Endothelial cell (in vitro differentiated cells): ENCODE results near the gene SLC35F4. TPM values are rescaled to one million over a fixed set of nuclear protein-coding genes. Genes with fewer than 3 reads are reported as not detected.

Source experiments
- DNase-seq: peaks from one replicate; pipeline ENCODE4 v3.0.0; 2021; ENCODE audit warnings: low spot score
- H3K27ac Mint-ChIP-seq: one replicate; pipeline ENCODE4 v1.8.0; 2021; ENCODE audit warnings: mixed read lengths, inconsistent platforms; ENCODE audit not compliant: unreplicated experiment
- H3K27me3 Mint-ChIP-seq: one replicate; pipeline ENCODE4 v1.8.0; 2021; ENCODE audit warnings: mild to moderate bottlenecking, moderate library complexity, mixed read lengths, inconsistent platforms; ENCODE audit not compliant: unreplicated experiment
- H3K36me3 Mint-ChIP-seq: one replicate; pipeline ENCODE4 v1.8.0; 2021; ENCODE audit warnings: mild to moderate bottlenecking, low read depth, mixed read lengths, inconsistent platforms; ENCODE audit not compliant: unreplicated experiment
- H3K4me1 Mint-ChIP-seq: one replicate; pipeline ENCODE4 v1.8.0; 2021; ENCODE audit warnings: mild to moderate bottlenecking, mixed read lengths, inconsistent platforms; ENCODE audit not compliant: unreplicated experiment
- H3K4me3 Mint-ChIP-seq: one replicate; pipeline ENCODE4 v1.8.0; 2021; ENCODE audit warnings: mild to moderate bottlenecking, mixed read lengths, inconsistent platforms; ENCODE audit not compliant: unreplicated experiment
- H3K9me3 Mint-ChIP-seq: one replicate; pipeline ENCODE4 v1.8.0; 2021; ENCODE audit warnings: mixed read lengths, inconsistent platforms; ENCODE audit not compliant: unreplicated experiment
- CTCF ChIP-seq: fragments of 200-600 bp; sonication (generic); IDR thresholded peaks from one replicate; pipeline ENCODE4 v1.5.0; 2021; ENCODE audit warnings: antibody characterized with exemption; ENCODE audit not compliant: unreplicated experiment
- total RNA-seq: library from RNA; stranded (reverse); fragmentation: NEBNext Ultra II Directional; extraction: Animal tissue kit (Norgen Biotek cat#: 25700); gene quantifications from one replicate; pipeline ENCODE4 v1.2.1, GENCODE V29; 2021; ENCODE audit not compliant: unreplicated experiment

SLC35F4 gene
- total RNA-seq, 1 donor from 2014 or later = not detected

GRCh38 chr14:57875985-57876384 lies 10.1 kb upstream of the SLC35F4 start:
- TF ChIP-seq CTCF = no peak
- H3K27me3 Mint-ChIP-seq = no peaks in the 10 kb centered on the region
- H3K27ac Mint-ChIP-seq = no peak overlapping the region
- no peaks in the 10 kb centered on the region for H3K9me3 Mint-ChIP-seq
- no peaks in the 10 kb centered on the region for H3K36me3 Mint-ChIP-seq
- no peaks in the 10 kb centered on the region for H3K4me1 Mint-ChIP-seq
- no peak for DNase-seq
- H3K4me3 Mint-ChIP-seq = no peak overlapping the region

- no peak for TF ChIP-seq CTCF
- no peaks in the 10 kb centered on the region for H3K36me3 Mint-ChIP-seq
- H3K27ac Mint-ChIP-seq = no peak overlapping the region
- no peak overlapping the region for H3K4me3 Mint-ChIP-seq
- no peaks in the 10 kb centered on the region for H3K27me3 Mint-ChIP-seq
- H3K4me1 Mint-ChIP-seq = no peaks in the 10 kb centered on the region
- DNase-seq = no peak
- H3K9me3 Mint-ChIP-seq = no peaks in the 10 kb centered on the region
Measured at GRCh38 chr14:57875296-57875695, 9.4 kb upstream of the SLC35F4 start.

GRCh38 chr14:57871459-57872080 lies 5.7 kb upstream of the SLC35F4 start:
- no peak overlapping the region for H3K27ac Mint-ChIP-seq
- no peaks in the 10 kb centered on the region for H3K27me3 Mint-ChIP-seq
- no peaks in the 10 kb centered on the region for H3K36me3 Mint-ChIP-seq
- peak; percentile 83 for TF ChIP-seq CTCF
- peak; percentile 54 for DNase-seq
- no peaks in the 10 kb centered on the region for H3K9me3 Mint-ChIP-seq
- no peak overlapping the region for H3K4me3 Mint-ChIP-seq
- H3K4me1 Mint-ChIP-seq = no peaks in the 10 kb centered on the region

- Mint-ChIP-seq H3K4me1 (no peaks in the 10 kb centered on the region), H3K36me3 (no peaks in the 10 kb centered on the region), H3K27ac (no peak overlapping the region), H3K9me3 (no peaks in the 10 kb centered on the region), H3K4me3 (no peak overlapping the region), H3K27me3 (no peaks in the 10 kb centered on the region)
- TF ChIP-seq CTCF = no peak
- no peak for DNase-seq
Measured at GRCh38 chr14:57870686-57871457, 5.0 kb upstream of the SLC35F4 start.

- no peak for DNase-seq
- Mint-ChIP-seq H3K36me3 (no peaks in the 10 kb centered on the region), H3K4me3 (no peak overlapping the region), H3K27ac (no peak overlapping the region), H3K4me1 (no peaks in the 10 kb centered on the region), H3K27me3 (no peaks in the 10 kb centered on the region), H3K9me3 (no peaks in the 10 kb centered on the region)
- TF ChIP-seq CTCF = no peak
Measured at GRCh38 chr14:57869617-57870016, 3.7 kb upstream of the SLC35F4 start.
